ENCODE data around the gene RAB6B. TPM values are rescaled to one million over a fixed set of nuclear protein-coding genes. Genes with fewer than 3 reads are reported as not detected.
A peak's percentile ranks its signal among the peaks of the same experiment; 100 is the strongest.

Gene RAB6B
- polyA plus RNA-seq, 1 donor (not counting 4 experiments of a cell fraction or from before 2014, with no cell fraction given), result 2.2 TPM

DNA sequence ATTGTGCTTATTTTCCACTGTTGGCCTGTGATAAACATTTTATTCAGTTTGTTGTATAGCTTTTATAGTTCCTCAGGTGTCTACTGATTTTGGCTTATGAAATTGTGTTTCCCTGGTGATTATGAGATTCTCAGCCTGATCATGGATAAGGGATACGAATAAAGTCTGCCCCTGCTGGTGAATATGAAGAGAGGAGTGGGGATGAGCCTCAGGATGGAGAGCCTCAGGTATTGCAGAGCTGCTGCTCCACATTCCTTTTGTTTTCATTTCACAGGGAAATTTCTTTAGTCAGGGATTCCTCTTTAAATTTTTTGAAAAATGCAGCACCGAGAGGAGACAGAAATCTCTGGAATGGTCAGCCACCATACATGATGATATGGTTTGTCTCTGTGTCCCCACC is 14.7 kb upstream of the RAB6B start:
- no peaks in the 10 kb centered on the region for H3K4me1 ChIP-seq (ENCODE audit: control insufficient read depth, extremely low read depth, insufficient read depth, low read length)
- no peaks in the 10 kb centered on the region for H3K79me2 ChIP-seq (ENCODE audit: control insufficient read depth, insufficient read depth, low read length)
- DNase-seq (ENCODE audit: low read depth, low spot score), result no peak
- H3K27me3 ChIP-seq (ENCODE audit: control insufficient read depth, extremely low read depth, insufficient read depth, low read length), result peaks cover 3% of the 10 kb centered on the region
- no peaks in the 10 kb centered on the region for H4K20me1 ChIP-seq (ENCODE audit: control insufficient read depth, extremely low read depth, insufficient read depth, low read length)
- H3K27ac ChIP-seq (ENCODE audit: control insufficient read depth, insufficient read depth, low read length), result no peak overlapping the region
- no peaks in the 10 kb centered on the region for H3K36me3 ChIP-seq (ENCODE audit: control insufficient read depth in 2 of 2, extremely low read depth in 1 of 2, insufficient read depth in 2 of 2, low read length in 2 of 2)
- no peak overlapping the region for H3K4me2 ChIP-seq (ENCODE audit: control insufficient read depth, extremely low read depth, insufficient read depth, low read depth, low read length)
- no peak for TF ChIP-seq EZH2 (IDR thresholded peaks at IDR 0.05; ENCODE audit: low read length)
- TF ChIP-seq CTCF (optimal IDR thresholded peaks at IDR 0.05 in 1 of 3, IDR thresholded peaks at IDR 0.05 in 1 of 3, conservative IDR thresholded peaks at IDR 0.05 in 1 of 3; ENCODE audit: extremely low read depth in 1 of 3, insufficient read depth in 2 of 3, low read length in 3 of 3), result peak; percentile 32 to 33 (median 33)
- no peaks in the 10 kb centered on the region for H3K9me3 ChIP-seq (ENCODE audit: control insufficient read depth, low read depth, low read length)
- dilution Hi-C loops (cut with MboI; ENCODE audit: extremely low pct_ligation_motif_present, low sequenced_read_pairs), result no loop called here
- H3K9me1 ChIP-seq (ENCODE audit: control insufficient read depth, extremely low read depth, insufficient read depth, low read length), result no peaks in the 10 kb centered on the region
- H3K4me3 ChIP-seq (ENCODE audit: control insufficient read depth in 2 of 3, extremely low read depth in 1 of 3, insufficient read depth in 2 of 3, low read depth in 1 of 3, low read length in 3 of 3), result no peak overlapping the region
- FAIRE-seq, result no peak
- no peak overlapping the region for H2AFZ ChIP-seq (ENCODE audit: control insufficient read depth, low read length)
- H3K9ac ChIP-seq (ENCODE audit: control insufficient read depth, extremely low read depth, insufficient read depth, low read length), result no peak overlapping the region

DNA sequence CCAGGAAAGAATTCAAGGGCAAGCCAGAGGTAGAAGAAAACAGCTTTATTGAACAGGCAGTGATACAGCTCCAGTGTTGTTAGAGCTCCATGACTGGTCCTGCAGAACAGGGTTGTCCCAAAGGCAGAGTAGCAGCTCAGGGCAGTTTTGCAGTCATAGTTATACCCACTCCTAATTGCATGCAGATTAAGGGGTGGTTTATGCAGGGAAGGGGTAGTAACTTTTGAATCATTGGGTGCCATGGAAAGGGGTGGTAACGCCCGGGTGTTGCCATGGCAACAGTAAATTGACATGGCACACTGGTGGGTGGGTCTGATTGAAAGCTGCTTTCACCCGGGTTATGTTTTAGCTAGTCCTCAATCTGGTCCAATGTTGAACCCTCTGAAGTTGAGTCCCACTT is 9.7 kb upstream of the RAB6B start:
- dilution Hi-C loops (cut with MboI; ENCODE audit: extremely low pct_ligation_motif_present, low sequenced_read_pairs), result no loop called here
- TF ChIP-seq EZH2 (IDR thresholded peaks at IDR 0.05; ENCODE audit: low read length) (no peak), CTCF (optimal IDR thresholded peaks at IDR 0.05 in 1 of 3, IDR thresholded peaks at IDR 0.05 in 1 of 3, conservative IDR thresholded peaks at IDR 0.05 in 1 of 3; ENCODE audit: extremely low read depth in 1 of 3, insufficient read depth in 2 of 3, low read length in 3 of 3) (no peak)
- no peak overlapping the region for H3K9ac ChIP-seq (ENCODE audit: control insufficient read depth, extremely low read depth, insufficient read depth, low read length)
- H3K4me3 ChIP-seq (ENCODE audit: control insufficient read depth in 2 of 3, extremely low read depth in 1 of 3, insufficient read depth in 2 of 3, low read depth in 1 of 3, low read length in 3 of 3), result no peak overlapping the region
- H3K4me2 ChIP-seq (ENCODE audit: control insufficient read depth, extremely low read depth, insufficient read depth, low read depth, low read length), result no peak overlapping the region
- H2AFZ ChIP-seq (ENCODE audit: control insufficient read depth, low read length), result no peak overlapping the region
- H3K79me2 ChIP-seq (ENCODE audit: control insufficient read depth, insufficient read depth, low read length), result no peaks in the 10 kb centered on the region
- H3K27ac ChIP-seq (ENCODE audit: control insufficient read depth, insufficient read depth, low read length), result no peak overlapping the region
- no peaks in the 10 kb centered on the region for H3K4me1 ChIP-seq (ENCODE audit: control insufficient read depth, extremely low read depth, insufficient read depth, low read length)
- no peaks in the 10 kb centered on the region for H4K20me1 ChIP-seq (ENCODE audit: control insufficient read depth, extremely low read depth, insufficient read depth, low read length)
- no peaks in the 10 kb centered on the region for H3K36me3 ChIP-seq (ENCODE audit: control insufficient read depth in 2 of 2, extremely low read depth in 1 of 2, insufficient read depth in 2 of 2, low read length in 2 of 2)
- H3K9me1 ChIP-seq (ENCODE audit: control insufficient read depth, extremely low read depth, insufficient read depth, low read length), result no peaks in the 10 kb centered on the region
- DNase-seq (ENCODE audit: low read depth, low spot score) (no peak), FAIRE-seq (no peak)
- H3K27me3 ChIP-seq (ENCODE audit: control insufficient read depth, extremely low read depth, insufficient read depth, low read length), result no peaks in the 10 kb centered on the region
- no peaks in the 10 kb centered on the region for H3K9me3 ChIP-seq (ENCODE audit: control insufficient read depth, low read depth, low read length)
